ENCODE measurements around the gene CDON. TPM values are rescaled to one million over a fixed set of nuclear protein-coding genes. Genes with fewer than 3 reads are reported as not detected.

Gene CDON
- total RNA-seq, 3 donors from 2014 or later (not counting 1 experiment from before 2014, with no cell fraction given) = 0.25 to 0.38 TPM; not detected in 1

DNA sequence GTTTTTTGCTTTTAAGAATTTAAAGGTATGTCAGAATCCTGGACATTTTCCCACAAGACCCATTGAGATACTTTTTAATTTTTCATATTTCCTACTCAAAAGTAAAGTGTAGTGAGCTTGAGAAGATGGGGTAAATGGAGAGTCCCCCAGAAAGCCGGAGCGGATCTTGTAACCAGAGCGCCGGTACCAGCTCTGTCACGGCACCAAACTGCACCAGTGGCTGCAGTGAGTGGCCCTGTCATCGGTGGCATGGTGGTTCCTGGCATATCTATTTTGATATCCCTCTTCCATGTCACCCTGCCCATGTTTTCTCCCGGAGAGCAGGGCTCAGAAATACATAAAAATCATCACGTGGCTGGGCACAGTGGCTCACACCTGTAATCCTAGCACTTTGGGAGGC, 139.0 kb downstream of the CDON start:
- Mint-ChIP-seq H3K4me1 (peaks cover 0 to 4% of the 10 kb centered on the region in 2 donors), H3K36me3 (no peaks in the 10 kb centered on the region), H3K9me3 (no peaks in the 10 kb centered on the region), H3K27me3 (ENCODE audit: low read depth in 2 of 2) (peaks cover 13 to 27% of the 10 kb centered on the region in 2 donors), H3K27ac (no peak overlapping the region), H3K4me3 (no peak overlapping the region)
- Histone ChIP-seq H3K27me3 (ENCODE audit: control insufficient read depth, insufficient read depth, low read length) (no peaks in the 10 kb centered on the region), H3K4me1 (ENCODE audit: control insufficient read depth, insufficient read depth, low read length) (no peaks in the 10 kb centered on the region), H3K27ac (ENCODE audit: low read length) (no peak overlapping the region), H3K4me3 (ENCODE audit: low read length) (no peak overlapping the region), H3K9me3 (ENCODE audit: control insufficient read depth, insufficient read depth, low read length) (no peaks in the 10 kb centered on the region), H3K36me3 (ENCODE audit: control insufficient read depth, insufficient read depth, low read length) (no peaks in the 10 kb centered on the region)
- ATAC-seq (no peak), DNase-seq (no peak)
- intact Hi-C loops (cut with micrococcal nuclease) = loop anchor here (5.0 kb wide), 1 partner anchor 1069 kb away; no protein-coding TSS in a partner anchor
- 77% methylated on average over 8 of the region's 8 CpGs for WGBS (ENCODE audit: insufficient coverage)
- TF ChIP-seq, protein P1, sequence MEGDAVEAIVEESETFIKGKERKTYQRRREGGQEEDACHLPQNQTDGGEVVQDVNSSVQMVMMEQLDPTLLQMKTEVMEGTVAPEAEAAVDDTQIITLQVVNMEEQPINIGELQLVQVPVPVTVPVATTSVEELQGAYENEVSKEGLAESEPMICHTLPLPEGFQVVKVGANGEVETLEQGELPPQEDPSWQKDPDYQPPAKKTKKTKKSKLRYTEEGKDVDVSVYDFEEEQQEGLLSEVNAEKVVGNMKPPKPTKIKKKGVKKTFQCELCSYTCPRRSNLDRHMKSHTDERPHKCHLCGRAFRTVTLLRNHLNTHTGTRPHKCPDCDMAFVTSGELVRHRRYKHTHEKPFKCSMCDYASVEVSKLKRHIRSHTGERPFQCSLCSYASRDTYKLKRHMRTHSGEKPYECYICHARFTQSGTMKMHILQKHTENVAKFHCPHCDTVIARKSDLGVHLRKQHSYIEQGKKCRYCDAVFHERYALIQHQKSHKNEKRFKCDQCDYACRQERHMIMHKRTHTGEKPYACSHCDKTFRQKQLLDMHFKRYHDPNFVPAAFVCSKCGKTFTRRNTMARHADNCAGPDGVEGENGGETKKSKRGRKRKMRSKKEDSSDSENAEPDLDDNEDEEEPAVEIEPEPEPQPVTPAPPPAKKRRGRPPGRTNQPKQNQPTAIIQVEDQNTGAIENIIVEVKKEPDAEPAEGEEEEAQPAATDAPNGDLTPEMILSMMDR (IDR thresholded peaks at IDR 0.05) = no peak

- no peaks in the 10 kb centered on the region for H3K27me3 ChIP-seq (ENCODE audit: control insufficient read depth, insufficient read depth, low read length)
- no peaks in the 10 kb centered on the region for H3K36me3 ChIP-seq (ENCODE audit: control insufficient read depth, insufficient read depth, low read length)
- Mint-ChIP-seq H3K36me3 (no peaks in the 10 kb centered on the region), H3K4me3 (no peak overlapping the region), H3K9me3 (no peaks in the 10 kb centered on the region), H3K27me3 (ENCODE audit: low read depth in 2 of 2) (peaks cover 13 to 27% of the 10 kb centered on the region in 2 donors), H3K4me1 (peaks cover 0 to 4% of the 10 kb centered on the region in 2 donors), H3K27ac (no peak overlapping the region)
- H3K4me1 ChIP-seq (ENCODE audit: control insufficient read depth, insufficient read depth, low read length) = no peaks in the 10 kb centered on the region
- intact Hi-C loops (cut with micrococcal nuclease) = loop anchor here (5.0 kb wide), 1 partner anchor 1069 kb away; no protein-coding TSS in a partner anchor
- DNase-seq (peak in 1 of 2 donors; percentile 80), ATAC-seq (peak in 1 of 3 donors; percentile 60)
- TF ChIP-seq, protein P1 (IDR thresholded peaks at IDR 0.05) = peak; percentile 32
- H3K4me3 ChIP-seq (ENCODE audit: low read length) = no peak overlapping the region
- no peak overlapping the region for H3K27ac ChIP-seq (ENCODE audit: low read length)
- WGBS (ENCODE audit: insufficient coverage) = 3% methylated on average over 5 of the region's 8 CpGs
- H3K9me3 ChIP-seq (ENCODE audit: control insufficient read depth, insufficient read depth, low read length) = no peaks in the 10 kb centered on the region
Measured at GRCh38 chr11:125923012-125923579, 139.6 kb downstream of the CDON start.

DNA sequence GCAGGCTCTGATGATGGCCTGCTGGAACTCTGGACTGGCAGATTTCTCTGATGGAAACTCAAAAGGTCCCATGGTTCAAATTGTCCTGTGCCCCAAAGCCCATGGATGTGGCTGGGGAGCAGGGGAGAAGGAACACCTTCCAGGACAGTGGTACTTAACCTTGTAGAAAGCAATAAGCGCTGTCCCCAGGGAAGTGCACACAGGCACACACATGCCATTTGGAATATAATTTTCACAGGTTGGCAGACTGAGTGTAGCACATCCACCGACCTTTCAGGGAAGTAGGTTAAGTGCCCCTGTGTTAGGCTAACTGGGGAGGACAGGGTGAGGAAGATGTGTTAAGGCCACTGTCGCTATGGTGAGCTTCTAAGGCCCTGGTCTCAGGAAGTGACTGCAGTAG, 140.5 kb downstream of the CDON start:
- TF ChIP-seq, protein P1 (IDR thresholded peaks at IDR 0.05) = no peak
- Mint-ChIP-seq H3K27me3 (ENCODE audit: low read depth in 2 of 2) (peaks cover 13 to 27% of the 10 kb centered on the region in 2 donors), H3K36me3 (no peaks in the 10 kb centered on the region), H3K4me3 (no peak overlapping the region), H3K9me3 (no peaks in the 10 kb centered on the region), H3K4me1 (peaks cover 0 to 4% of the 10 kb centered on the region in 2 donors), H3K27ac (no peak overlapping the region)
- Histone ChIP-seq H3K36me3 (ENCODE audit: control insufficient read depth, insufficient read depth, low read length) (no peaks in the 10 kb centered on the region), H3K4me3 (ENCODE audit: low read length) (no peak overlapping the region), H3K27ac (ENCODE audit: low read length) (no peak overlapping the region), H3K27me3 (ENCODE audit: control insufficient read depth, insufficient read depth, low read length) (no peaks in the 10 kb centered on the region), H3K9me3 (ENCODE audit: control insufficient read depth, insufficient read depth, low read length) (no peaks in the 10 kb centered on the region), H3K4me1 (ENCODE audit: control insufficient read depth, insufficient read depth, low read length) (no peaks in the 10 kb centered on the region)
- 78% methylated on average over 3 of the region's 3 CpGs for WGBS (ENCODE audit: insufficient coverage)
- intact Hi-C loops (cut with micrococcal nuclease) = loop anchor here (5.0 kb wide), 1 partner anchor 1070 kb away; no protein-coding TSS in a partner anchor
- DNase-seq = no peak
- no peak for ATAC-seq

Measured in natural killer cell (primary cell).